Cardiac muscle cell (in vitro differentiated cells and primary cell): ENCODE data around the gene RAP1GAP2. TPM values are rescaled to one million over a fixed set of nuclear protein-coding genes. Genes with fewer than 3 reads are reported as not detected.

Experiments
- DNase-seq, 2 donors: peaks; one replicate each; pipeline versions ENCODE4 v3.0.0 to v3.0.0-alpha.2; 2010 to 2017; ENCODE audit warnings: low read depth in 1 of 2, low spot score in 1 of 2
- H3K27ac ChIP-seq: fragments of 200-600 bp; sonication (generic); 2 replicates; pipeline ENCODE4 v1.5.1; 2016
- H3K27me3 ChIP-seq: fragments of 200-600 bp; sonication (generic); 2 replicates; pipeline ENCODE4 v1.6.0; 2016; ENCODE audit warnings: control low read depth
- H3K36me3 ChIP-seq: fragments of 200-600 bp; sonication (generic); 2 replicates; pipeline ENCODE4 v1.5.1; 2016; ENCODE audit warnings: control low read depth
- H3K4me1 ChIP-seq: fragments of 200-600 bp; sonication (generic); 2 replicates; pipeline ENCODE4 v1.8.1; 2017; ENCODE audit warnings: low read depth, mild to moderate bottlenecking, mixed run types
- H3K4me3 ChIP-seq: fragments of 200-600 bp; sonication (generic); 2 replicates; pipeline ENCODE4 v1.5.1; 2016; ENCODE audit warnings: mild to moderate bottlenecking
- H3K9me3 ChIP-seq: fragments of 200-600 bp; sonication (generic); 2 replicates; pipeline ENCODE4 v1.5.1; 2017; ENCODE audit warnings: low read depth, mild to moderate bottlenecking, control low read depth
- polyA plus RNA-seq: library from polyadenylated mRNA; unstranded; fragments of >200 nt; fragmentation: Nextera tagmentation; extraction: Ambion mirVana; gene quantifications from 2 replicates; pipeline ENCODE4 v1.2.1, GENCODE V29; 2016
- total RNA-seq: library from RNA; depleted of rRNA; stranded (reverse); fragments of >200 nt; gene quantifications from 2 replicates; pipeline ENCODE4 v1.2.3, GENCODE V29; 2016
- TF ChIP-seq, protein P1 (sequence below): IDR thresholded peaks from 2 replicates; pipeline ENCODE4 v1.5.1; 2012; ENCODE audit warnings: low read depth, mild to moderate bottlenecking, low read length

RAP1GAP2 gene
- total and polyA plus RNA-seq, 2 experiments from 2014 or later: 1.2 to 2.9 TPM

DNA sequence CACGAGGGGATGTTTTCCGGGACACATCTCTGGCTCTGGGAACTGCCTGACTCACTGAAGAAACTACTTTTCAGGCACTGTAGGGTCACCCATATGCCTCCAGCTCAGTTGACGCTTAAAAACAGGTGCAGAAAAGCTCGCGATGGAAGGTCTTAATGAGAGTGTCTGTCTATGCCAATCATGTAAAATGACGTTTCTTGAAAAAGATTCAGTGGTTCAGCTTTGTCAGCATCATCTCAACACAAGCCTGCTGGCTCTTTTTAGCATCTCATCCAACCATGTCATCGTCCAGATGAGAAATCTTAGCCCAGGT, 239.7 kb downstream of the RAP1GAP2 start:
- TF ChIP-seq, protein P1, sequence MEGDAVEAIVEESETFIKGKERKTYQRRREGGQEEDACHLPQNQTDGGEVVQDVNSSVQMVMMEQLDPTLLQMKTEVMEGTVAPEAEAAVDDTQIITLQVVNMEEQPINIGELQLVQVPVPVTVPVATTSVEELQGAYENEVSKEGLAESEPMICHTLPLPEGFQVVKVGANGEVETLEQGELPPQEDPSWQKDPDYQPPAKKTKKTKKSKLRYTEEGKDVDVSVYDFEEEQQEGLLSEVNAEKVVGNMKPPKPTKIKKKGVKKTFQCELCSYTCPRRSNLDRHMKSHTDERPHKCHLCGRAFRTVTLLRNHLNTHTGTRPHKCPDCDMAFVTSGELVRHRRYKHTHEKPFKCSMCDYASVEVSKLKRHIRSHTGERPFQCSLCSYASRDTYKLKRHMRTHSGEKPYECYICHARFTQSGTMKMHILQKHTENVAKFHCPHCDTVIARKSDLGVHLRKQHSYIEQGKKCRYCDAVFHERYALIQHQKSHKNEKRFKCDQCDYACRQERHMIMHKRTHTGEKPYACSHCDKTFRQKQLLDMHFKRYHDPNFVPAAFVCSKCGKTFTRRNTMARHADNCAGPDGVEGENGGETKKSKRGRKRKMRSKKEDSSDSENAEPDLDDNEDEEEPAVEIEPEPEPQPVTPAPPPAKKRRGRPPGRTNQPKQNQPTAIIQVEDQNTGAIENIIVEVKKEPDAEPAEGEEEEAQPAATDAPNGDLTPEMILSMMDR: no peak
- DNase-seq: no peak
- H3K4me1 ChIP-seq: no peaks in the 10 kb centered on the region
- H3K27ac ChIP-seq: no peak overlapping the region
- no peak overlapping the region for H3K4me3 ChIP-seq
- no peaks in the 10 kb centered on the region for H3K36me3 ChIP-seq
- no peaks in the 10 kb centered on the region for H3K27me3 ChIP-seq
- no peaks in the 10 kb centered on the region for H3K9me3 ChIP-seq

DNA sequence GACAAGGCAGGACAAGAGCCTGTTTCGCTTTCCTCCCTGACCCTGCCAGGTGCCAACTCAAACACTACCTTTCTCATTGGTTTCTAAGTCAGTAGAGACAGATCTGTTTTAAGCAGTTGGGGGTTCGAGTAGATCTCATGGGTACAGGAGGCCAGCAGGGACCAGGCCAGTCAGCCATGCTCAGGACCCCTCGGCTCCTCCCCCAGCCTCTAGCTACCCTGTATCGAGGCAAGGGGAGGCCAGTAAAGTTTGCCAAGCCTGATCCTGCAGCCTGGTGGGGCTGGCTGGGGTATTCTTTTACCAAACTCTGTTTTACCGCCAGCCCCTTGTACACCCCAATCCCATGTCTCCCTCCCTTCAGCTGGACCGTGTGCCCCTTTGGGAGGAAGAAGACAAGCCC, 240.6 kb downstream of the RAP1GAP2 start:
- Histone ChIP-seq H3K9me3 (no peaks in the 10 kb centered on the region), H3K4me1 (no peaks in the 10 kb centered on the region), H3K27ac (no peak overlapping the region), H3K27me3 (no peaks in the 10 kb centered on the region), H3K4me3 (no peak overlapping the region), H3K36me3 (no peaks in the 10 kb centered on the region)
- no peak for DNase-seq
- TF ChIP-seq, protein P1: no peak

DNA sequence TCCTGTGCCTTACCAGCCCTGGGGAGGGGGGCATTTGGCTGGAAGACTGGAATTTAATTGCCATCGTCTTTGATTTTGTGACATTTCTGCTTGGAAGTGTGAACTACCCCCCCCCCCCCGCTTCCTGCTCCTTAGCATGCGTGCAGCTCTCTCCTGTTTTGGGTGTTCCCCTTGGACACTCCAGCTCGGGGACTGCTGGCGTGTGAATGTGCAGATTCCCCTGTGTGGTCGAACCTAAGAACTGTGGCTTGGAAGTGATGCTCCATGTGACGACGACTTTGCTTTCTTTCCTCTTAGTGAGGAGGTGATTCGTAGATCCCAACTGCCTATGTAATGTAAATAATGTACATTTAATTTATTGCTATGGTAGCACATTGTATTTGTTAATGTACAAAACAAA, 241.0 kb downstream of the RAP1GAP2 start:
- Histone ChIP-seq H3K9me3 (no peaks in the 10 kb centered on the region), H3K36me3 (no peaks in the 10 kb centered on the region), H3K4me1 (no peaks in the 10 kb centered on the region), H3K27ac (no peak overlapping the region), H3K27me3 (no peaks in the 10 kb centered on the region), H3K4me3 (no peak overlapping the region)
- TF ChIP-seq, protein P1: no peak
- no peak for DNase-seq

DNA sequence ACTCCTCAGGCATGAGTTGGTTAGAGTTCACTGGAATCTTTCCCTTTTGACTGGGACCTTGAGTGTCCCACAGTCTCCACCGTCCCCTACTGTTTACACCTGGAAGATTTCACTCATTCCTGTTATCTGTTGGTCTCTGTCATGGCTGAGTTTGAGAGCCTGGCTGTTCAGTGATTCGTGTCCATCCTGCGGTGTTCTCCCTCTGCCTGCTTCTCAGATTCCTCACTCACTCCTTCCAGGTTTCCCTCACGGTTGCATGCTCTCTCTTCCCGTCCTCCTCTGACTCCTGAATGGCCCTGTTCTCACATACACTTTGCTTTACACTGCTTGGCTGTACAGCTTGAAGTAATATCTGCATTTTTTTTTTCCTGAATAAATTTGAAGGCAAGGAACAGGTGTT, 242.7 kb downstream of the RAP1GAP2 start:
- DNase-seq: no peak
- Histone ChIP-seq H3K4me3 (no peak overlapping the region), H3K27ac (no peak overlapping the region), H3K36me3 (no peaks in the 10 kb centered on the region), H3K27me3 (no peaks in the 10 kb centered on the region), H3K9me3 (no peaks in the 10 kb centered on the region), H3K4me1 (no peaks in the 10 kb centered on the region)
- TF ChIP-seq, protein P1: no peak

DNA sequence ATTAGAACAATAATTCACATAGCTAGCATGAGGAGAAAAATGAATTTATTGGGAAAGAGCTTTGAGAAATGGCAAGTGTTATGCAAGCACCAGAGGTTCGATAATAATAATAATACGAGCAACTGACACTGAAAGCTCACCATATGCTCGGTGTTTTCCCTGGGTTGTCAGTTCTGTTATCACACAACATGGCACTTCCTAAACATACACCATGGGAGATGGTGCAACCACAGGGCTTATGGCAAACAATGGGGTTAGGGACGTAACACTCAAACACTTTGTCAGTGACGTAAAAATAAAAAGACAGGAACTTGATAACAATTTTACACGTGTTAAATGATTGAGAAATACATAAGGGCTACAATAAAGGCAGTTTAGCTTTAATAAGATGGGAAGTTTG, 243.5 kb downstream of the RAP1GAP2 start:
- Histone ChIP-seq H3K27ac (no peak overlapping the region), H3K4me1 (no peaks in the 10 kb centered on the region), H3K27me3 (no peaks in the 10 kb centered on the region), H3K4me3 (no peak overlapping the region), H3K36me3 (no peaks in the 10 kb centered on the region), H3K9me3 (no peaks in the 10 kb centered on the region)
- TF ChIP-seq, protein P1: no peak
- DNase-seq: peak in 1 of 2 donors; percentile 83

DNA sequence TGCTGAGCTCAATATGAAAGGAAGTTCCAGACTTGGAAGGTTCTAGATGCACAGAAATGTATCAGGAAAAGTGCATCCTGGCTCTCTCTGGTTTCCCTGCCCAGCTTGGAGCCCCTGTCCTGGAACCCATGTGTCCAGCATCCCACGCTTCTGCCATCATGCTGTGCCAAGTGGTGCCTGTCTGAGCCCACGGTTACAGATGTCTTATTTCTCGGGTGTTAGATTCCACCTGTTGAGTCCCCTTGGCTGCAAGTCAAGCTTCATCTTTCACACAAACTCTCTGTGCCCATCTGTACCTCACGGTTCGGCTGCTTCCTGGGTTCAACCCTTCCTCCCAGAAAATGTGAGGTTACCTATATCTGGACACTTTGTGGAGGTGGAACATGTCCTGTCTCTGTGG, 244.6 kb downstream of the RAP1GAP2 start:
- Histone ChIP-seq H3K27ac (no peak overlapping the region), H3K4me3 (no peak overlapping the region)
- TF ChIP-seq, protein P1: no peak

More for the DNA sequence above, 244.6 kb downstream of the RAP1GAP2 start:
- H3K9me3 ChIP-seq: no peaks in the 10 kb centered on the region
- DNase-seq: no peak
- no peaks in the 10 kb centered on the region for H3K4me1 ChIP-seq
- no peaks in the 10 kb centered on the region for H3K27me3 ChIP-seq
- H3K36me3 ChIP-seq: no peaks in the 10 kb centered on the region
